HG02938 (cell line): Measurements from ENCODE around the gene INTS3.

Source experiments
- ATAC-seq: cut with Tn5 transposase; IDR thresholded peaks from one replicate; pipeline ENCODE4 v1.9.1; 2021; ENCODE audit warnings: mild to moderate bottlenecking, moderate library complexity; ENCODE audit not compliant: unreplicated experiment

INTS3 gene, protein sequence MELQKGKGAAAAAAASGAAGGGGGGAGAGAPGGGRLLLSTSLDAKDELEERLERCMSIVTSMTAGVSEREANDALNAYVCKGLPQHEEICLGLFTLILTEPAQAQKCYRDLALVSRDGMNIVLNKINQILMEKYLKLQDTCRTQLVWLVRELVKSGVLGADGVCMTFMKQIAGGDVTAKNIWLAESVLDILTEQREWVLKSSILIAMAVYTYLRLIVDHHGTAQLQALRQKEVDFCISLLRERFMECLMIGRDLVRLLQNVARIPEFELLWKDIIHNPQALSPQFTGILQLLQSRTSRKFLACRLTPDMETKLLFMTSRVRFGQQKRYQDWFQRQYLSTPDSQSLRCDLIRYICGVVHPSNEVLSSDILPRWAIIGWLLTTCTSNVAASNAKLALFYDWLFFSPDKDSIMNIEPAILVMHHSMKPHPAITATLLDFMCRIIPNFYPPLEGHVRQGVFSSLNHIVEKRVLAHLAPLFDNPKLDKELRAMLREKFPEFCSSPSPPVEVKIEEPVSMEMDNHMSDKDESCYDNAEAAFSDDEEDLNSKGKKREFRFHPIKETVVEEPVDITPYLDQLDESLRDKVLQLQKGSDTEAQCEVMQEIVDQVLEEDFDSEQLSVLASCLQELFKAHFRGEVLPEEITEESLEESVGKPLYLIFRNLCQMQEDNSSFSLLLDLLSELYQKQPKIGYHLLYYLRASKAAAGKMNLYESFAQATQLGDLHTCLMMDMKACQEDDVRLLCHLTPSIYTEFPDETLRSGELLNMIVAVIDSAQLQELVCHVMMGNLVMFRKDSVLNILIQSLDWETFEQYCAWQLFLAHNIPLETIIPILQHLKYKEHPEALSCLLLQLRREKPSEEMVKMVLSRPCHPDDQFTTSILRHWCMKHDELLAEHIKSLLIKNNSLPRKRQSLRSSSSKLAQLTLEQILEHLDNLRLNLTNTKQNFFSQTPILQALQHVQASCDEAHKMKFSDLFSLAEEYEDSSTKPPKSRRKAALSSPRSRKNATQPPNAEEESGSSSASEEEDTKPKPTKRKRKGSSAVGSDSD

DNA sequence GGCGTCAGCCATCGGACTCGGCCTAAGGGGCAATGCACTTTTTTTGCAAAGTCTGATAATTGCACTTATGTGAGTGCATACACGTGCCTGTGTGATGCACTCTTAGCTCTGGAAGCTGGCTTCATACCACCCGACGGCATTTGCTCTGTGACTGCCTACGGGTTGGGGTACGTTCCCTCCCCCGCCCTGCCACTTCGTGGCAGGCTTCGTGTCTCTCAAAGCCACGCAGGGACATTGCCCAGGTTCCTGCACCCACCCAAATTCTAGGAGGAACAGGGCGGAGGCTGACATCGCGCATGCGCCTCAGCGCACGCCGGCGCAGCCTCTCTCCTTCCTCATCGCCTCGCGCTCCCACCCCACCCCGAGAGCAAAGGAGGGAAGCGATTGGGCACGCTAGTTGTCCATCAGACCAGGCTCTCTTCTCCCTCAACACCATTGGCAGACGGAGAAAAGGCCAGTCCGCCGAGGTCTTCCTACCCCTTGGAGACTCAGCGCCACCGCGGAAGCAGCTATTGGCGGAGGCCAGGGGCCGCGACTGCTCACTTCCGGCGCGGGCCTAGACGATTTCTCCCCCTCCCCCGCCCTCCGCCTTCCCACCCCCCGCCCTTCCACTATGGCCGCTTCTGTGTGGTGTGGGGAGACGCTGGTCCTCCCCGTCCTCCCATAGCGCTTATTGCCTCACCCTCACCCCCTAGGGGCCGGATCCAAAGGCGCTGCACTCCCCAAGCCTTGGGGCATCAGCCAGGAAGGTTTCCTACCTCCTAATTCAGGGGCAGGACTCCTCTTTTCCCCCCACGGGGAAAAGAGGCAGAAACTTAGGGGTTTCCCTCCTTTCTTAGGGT is at the start of gene INTS3:
TSS of gene INTS3 (plus strand) at position 588 of the 842 bp plus-strand sequence. CDS start 585 bp downstream, outside the sequence.
- ATAC-seq: peak; percentile 96

DNA sequence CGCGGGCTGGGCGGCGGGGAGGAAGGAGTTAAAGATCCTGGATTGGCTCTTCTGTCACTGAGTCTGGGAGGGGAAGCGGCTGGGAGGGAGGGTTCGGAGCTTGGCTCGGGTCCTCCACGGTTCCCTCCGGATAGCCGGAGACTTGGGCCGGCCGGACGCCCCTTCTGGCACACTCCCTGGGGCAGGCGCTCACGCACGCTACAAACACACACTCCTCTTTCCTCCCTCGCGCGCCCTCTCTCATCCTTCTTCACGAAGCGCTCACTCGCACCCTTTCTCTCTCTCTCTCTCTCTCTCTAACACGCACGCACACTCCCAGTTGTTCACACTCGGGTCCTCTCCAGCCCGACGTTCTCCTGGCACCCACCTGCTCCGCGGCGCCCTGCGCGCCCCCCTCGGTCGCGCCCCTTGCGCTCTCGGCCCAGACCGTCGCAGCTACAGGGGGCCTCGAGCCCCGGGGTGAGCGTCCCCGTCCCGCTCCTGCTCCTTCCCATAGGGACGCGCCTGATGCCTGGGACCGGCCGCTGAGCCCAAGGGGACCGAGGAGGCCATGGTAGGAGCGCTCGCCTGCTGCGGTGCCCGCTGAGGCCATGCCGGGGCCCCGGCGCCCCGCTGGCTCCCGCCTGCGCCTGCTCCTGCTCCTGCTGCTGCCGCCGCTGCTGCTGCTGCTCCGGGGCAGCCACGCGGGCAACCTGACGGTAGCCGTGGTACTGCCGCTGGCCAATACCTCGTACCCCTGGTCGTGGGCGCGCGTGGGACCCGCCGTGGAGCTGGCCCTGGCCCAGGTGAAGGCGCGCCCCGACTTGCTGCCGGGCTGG is 49.1 kb upstream of the INTS3 start, which contains the start of gene NPR1:
TSS of gene NPR1 (plus strand) at position 170 of the 818 bp plus-strand sequence. CDS start at position 591, 421 bp downstream.
- no peak for ATAC-seq

DNA sequence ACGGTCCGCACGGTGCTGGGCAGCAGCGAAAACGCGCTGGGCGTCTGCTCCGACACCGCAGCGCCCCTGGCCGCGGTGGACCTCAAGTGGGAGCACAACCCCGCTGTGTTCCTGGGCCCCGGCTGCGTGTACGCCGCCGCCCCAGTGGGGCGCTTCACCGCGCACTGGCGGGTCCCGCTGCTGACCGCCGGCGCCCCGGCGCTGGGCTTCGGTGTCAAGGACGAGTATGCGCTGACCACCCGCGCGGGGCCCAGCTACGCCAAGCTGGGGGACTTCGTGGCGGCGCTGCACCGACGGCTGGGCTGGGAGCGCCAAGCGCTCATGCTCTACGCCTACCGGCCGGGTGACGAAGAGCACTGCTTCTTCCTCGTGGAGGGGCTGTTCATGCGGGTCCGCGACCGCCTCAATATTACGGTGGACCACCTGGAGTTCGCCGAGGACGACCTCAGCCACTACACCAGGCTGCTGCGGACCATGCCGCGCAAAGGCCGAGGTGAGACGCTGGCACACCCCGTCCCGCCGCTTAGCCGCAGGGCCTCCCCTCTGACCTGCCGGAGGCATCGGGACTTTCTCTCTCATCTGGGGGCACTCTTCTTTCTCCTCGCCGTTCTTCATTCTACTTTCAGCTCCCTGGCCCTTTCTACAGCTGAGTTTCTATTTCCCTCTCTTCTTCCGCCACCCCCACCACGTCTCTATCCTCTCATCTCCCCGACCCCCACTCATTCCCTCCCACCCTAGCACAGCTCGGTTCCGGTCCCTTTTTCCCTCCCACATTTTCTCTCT is 48.3 kb upstream of the INTS3 start:
- no peak for ATAC-seq

DNA sequence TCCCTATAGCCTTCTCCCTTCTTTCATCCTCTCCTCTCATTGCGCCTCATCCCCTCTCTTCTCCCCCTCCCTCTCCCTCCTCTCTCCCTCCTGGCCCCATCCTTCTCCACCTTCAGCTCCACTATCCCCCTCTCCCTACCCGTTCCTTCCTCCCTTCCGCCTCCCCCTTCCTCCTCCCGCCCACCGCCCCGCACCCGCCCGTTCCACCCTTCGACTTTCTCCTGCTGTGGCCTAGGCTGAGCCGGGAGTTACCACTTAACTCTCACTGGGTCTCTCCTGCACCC is 47.8 kb upstream of the INTS3 start:
- no peak for ATAC-seq

DNA sequence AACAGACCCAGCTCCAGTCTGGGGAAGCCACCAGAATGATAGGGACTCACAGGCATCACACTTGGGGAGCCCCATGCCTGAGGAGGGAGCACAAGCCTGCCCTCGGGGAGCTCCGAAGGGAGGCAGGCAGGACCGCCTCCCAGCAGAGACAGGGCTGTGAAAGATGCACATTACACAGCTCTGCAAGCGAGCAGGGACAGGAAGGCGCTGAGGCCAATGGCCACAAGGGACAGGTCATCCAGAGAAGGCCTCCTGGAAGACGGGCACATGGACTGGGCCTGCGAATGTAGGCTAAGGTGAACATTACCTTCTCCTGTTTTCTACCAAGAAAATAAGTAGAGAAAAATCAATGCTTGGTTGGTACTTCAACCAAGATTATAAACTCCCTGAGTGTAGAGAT is 45.1 kb upstream of the INTS3 start:
- no peak for ATAC-seq

DNA sequence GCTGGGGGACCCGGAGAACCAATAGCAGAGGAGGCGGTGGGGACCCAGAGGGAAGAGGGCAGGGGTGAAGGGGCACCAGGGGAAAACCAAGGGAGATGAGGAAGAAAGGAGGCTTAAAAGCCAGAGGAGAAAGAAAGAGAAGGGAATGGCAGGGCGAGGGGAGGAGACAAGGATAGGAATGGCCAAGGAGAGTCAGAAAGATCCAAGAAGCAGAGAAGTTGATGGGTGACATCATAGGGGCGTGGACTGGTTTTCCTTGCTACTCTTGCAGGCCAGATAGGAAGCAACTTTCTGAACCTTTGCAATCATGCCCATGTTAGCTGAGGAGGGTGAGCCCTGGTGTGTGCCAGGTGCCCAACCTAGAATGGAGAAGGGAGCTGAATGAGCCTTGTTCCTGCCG is 44.0 kb upstream of the INTS3 start:
- no peak for ATAC-seq

DNA sequence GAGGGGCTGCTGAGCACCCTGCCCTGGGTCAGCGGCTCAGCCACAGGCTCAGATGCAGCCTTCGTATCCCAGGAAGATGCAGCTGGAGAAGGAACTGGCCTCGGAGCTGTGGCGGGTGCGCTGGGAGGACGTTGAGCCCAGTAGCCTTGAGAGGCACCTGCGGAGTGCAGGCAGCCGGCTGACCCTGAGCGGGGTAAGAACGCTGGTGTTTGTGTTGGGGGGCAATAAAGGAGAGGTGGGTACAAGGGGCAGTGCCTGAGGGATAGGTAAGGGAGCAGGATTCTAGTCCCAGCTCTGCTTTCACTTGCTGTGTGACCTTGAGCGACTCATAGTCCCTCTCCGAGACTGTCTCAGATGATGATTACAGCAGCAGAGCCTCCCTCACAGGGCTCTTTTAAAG is 43.0 kb upstream of the INTS3 start:
- ATAC-seq: no peak

DNA sequence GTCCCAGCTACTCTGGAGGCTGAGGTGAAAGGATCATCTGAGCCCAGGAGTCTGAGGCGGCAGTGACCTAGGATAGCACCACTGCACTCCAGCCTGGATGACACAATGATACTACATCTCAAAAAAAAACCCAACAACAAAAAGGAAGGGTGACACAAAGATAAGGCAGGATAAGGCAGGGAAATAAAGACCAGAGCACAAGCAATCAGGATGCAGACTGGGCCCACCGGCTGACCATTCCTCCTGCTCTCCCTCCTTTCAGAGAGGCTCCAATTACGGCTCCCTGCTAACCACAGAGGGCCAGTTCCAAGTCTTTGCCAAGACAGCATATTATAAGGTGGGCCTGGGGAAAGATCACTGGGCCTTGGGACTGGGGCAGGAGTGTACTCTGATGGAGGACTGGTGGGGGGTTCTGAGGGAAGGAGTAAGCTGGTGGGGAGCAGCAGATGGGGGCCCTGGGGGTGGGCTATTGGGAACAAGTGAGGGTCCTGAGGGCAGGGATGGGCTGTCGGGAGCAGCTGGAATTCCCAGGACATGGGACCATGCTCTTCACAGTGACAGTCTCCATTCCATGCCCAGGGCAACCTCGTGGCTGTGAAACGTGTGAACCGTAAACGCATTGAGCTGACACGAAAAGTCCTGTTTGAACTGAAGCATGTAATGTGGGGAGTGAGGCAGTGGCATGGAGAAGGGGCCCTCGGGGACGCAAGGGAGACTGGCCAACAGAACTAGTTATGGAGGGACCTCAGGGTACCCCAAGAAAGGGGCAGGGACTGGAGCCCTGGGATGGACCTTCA is 42.1 kb upstream of the INTS3 start:
- no peak for ATAC-seq

DNA sequence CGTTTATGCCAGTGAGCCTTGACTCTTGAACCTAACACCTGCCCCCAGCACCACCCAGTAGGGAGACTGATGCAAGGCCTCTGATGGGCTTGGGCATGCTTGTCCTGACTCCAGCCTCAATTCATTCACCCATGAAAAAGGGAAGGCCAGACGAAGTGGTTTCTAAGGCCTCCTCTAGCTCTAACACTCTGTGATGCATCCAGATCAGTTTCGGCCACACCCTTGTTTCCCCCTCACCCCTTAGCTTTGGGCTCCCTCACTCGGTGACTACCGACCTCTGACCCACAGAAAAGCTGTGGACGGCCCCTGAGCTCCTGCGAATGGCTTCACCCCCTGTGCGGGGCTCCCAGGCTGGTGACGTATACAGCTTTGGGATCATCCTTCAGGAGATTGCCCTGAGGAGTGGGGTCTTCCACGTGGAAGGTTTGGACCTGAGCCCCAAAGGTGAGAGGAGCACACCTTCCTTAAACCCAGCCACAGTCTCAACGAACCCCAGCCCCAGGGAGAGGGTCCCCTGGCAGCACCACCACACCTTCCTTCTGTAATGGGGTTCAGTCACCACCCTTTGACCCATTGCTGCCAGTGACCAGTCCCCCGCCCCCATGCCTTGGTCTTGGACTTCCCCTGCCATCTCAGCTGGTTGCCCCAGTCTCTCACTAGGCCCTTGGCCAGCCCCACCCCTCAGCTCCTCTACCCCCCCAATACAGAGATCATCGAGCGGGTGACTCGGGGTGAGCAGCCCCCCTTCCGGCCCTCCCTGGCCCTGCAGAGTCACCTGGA is 40.3 kb upstream of the INTS3 start:
- no peak for ATAC-seq

DNA sequence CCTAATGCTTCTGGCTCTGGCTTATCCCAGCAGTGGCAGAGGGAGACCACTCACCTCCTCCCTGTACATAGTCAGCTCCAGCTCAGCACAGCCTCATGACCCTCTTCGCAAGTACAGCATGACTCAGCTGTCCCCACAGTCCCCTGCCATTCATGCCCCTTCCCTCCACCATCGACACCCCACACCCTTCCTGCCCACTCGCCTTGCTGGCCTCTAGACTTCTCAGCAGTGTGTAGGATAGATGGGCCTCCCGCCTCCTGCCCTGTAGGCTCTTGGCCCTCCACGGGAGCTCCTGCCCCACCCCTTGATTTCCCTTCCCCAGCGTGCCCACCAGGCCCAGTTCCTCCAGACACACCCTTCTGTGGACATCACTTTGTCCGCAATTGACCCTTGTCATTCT is 39.6 kb upstream of the INTS3 start:
- ATAC-seq: no peak

DNA sequence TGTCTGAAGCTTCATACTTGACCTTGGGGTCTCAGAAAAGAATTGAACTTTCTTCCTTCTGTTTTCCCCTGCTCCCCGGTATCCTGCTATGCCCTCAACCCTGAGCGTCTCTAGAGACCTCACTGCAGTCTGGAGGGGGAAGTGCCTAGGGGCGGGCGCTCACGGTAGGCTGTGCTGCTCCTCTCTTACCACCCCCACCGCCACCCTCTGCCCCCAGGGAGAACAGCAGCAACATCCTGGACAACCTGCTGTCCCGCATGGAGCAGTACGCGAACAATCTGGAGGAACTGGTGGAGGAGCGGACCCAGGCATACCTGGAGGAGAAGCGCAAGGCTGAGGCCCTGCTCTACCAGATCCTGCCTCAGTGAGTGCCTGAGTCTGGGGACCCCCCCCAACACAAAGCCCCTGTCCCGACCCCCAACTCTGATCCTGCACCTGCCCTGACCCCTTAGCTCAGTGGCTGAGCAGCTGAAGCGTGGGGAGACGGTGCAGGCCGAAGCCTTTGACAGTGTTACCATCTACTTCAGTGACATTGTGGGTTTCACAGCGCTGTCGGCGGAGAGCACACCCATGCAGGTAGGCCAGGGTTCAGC is 39.0 kb upstream of the INTS3 start:
- no peak for ATAC-seq

DNA sequence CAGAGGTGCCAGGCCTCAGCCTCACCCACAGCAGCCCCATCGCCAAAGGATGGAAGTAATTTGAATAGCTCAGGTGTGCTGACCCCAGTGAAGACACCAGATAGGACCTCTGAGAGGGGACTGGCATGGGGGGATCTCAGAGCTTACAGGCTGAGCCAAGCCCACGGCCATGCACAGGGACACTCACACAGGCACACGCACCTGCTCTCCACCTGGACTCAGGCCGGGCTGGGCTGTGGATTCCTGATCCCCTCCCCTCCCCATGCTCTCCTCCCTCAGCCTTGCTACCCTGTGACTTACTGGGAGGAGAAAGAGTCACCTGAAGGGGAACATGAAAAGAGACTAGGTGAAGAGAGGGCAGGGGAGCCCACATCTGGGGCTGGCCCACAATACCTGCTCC is 34.4 kb upstream of the INTS3 start:
- ATAC-seq: no peak

DNA sequence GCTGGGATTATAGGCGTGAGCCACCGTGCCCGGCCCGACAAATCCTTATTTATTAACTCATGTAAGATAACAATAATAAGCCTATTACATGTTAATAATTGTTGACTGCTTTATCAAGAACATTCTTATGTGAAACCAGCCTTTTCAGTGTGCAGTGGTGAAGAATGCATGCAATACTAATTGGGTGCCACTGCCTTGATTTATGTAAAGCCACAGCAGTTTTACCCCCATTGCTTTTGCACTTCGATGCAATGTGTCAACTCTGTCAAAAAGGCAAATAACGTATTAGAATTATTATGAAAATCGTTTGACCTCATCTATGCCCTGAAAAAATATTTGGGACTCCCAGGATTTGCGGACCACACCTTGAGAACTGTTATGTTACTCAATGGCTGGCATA is 31.1 kb upstream of the INTS3 start:
- ATAC-seq: no peak

DNA sequence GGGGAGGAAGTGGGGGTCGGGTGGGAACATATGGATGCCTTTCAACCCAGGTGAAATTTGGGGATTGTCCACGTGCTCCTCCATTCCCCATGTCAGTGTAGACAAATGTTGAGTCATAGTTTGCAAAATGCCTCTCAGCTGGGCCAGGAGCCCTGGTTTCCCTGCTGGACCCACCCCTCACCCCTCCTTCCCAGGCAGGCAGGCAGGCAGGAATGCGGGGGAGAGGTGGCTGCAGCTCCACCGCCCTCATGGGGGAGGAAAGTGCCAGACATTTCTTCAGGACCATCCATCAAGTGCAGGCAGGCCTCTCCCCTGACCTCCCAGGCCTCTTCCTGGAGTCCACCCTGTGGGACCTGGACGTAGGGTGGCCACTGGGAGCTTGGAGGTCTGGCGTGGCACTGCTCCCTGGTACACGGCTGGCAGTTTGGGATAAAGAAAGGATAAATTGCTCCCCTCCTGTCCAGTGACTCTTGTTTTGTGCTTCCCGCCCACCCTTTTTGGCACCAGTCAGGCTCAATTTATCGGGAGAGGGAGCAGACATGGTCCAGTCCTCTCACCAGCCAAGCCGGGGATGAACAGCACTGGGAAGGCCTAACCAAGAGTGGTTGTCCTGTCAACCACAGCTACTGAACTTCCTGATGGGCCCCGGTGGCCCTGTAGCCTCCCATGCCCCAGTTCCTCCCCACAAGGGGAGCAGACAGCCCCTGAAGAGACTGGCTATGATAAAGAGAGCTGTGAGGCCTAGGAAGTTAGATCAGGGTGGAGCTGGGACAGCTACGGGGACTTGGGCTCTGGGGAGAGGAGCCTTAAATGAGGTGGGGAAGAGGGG is 30.4 kb upstream of the INTS3 start:
- no peak for ATAC-seq

DNA sequence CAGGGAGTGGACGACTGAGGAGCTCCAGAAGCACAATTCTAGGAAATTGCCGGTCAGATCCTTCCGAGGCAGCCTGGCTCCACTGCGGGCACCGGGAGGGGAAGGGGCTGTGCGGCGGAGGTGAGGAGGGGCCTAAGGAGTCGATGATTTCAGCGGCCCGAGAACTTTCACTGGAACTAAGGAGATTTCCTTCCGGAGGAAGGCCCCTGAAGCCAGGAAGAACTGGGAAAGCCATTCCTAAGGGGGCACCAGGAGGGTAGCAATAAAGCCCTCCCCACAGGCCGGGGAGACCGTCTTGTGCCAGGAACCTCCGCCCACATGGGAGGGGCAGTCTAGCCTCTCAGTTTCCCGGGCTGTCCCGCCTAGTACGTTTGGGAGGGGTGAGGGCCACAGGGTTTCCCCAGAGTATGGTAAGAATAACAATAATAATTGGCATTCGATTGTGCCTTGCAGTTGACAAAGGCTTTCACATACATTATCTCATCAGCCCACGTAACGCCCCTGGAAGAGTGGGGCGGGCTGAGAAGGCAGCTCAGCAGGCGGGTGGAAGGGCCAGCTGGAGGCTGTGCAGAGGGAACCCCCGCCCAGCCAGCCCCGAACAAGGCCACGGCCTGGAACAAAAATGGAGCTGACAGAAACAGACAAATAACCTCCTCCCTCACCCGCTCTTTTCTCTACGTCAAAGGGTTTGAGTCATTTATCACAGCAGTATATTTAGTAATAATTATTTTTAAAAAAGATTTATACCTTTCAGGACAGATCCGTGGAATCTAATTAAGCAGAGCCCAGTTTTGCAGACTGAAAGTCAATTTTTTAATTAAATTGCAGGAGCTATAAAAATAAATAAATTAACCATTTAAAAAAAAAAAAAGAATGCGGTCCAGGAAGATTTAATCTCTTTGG is 29.6 kb upstream of the INTS3 start:
- ATAC-seq: no peak
